T-cell (primary cell): ENCODE data around the gene PLPP4. TPM values are rescaled to one million over a fixed set of nuclear protein-coding genes. Genes with fewer than 3 reads are reported as not detected.

Source experiments
- ATAC-seq, 4 experiments: fragments of 200-7000 bp in 3 of 4; fragments of 150-1000 bp in 1 of 4; cut with Tn5 transposase; replicated peaks in 1 of 4; 1 replicate in 3 of 4; 2 replicates in 1 of 4; pipeline ENCODE4 v1.10.0; 2021; ENCODE audit warnings: moderate library complexity in 3 of 4, mild to moderate bottlenecking in 2 of 4, moderate number of reproducible peaks in 1 of 4
- CTCF ChIA-PET, 2 donors: fragments of 300-600 bp; sonication (Branson Sonifier 250); formaldehyde crosslinking; loops; one replicate each; lab custom pipeline; 2022; ENCODE audit warnings: antibody characterized with exemption in 2 of 2; lab: Charles Lee
- POLR2A ChIA-PET, 2 donors: fragments of 300-600 bp; sonication (Branson Sonifier 250); formaldehyde crosslinking; loops; one replicate each; lab custom pipeline; 2022; ENCODE audit warnings: antibody characterized with exemption in 2 of 2; lab: Charles Lee
- DNase-seq, 35 experiments: peaks; one replicate each; pipeline versions ENCODE4 v3.0.0 to v3.0.0-alpha.2; 2013 to 2023
- H3K27ac ChIP-seq: one replicate; pipeline ENCODE4 v1.5.1; 2013; ENCODE audit warnings: low read length
- H3K27me3 ChIP-seq, 2 experiments: replicated peaks in 1 of 2; 1 replicate in 1 of 2; 2 replicates in 1 of 2; pipeline versions ENCODE4 v1.6.1 to v1.7.0; 2013; ENCODE audit warnings: low read length in 1 of 2, mixed read lengths in 1 of 2; ENCODE audit not compliant: control insufficient read depth in 2 of 2, insufficient read depth in 2 of 2; ENCODE audit errors: extremely low read depth in 1 of 2
- H3K36me3 ChIP-seq, 2 donors: 1 replicate in 1 of 2; 2 replicates in 1 of 2; pipeline versions ENCODE4 v1.6.1 to v1.7.0; 2013; ENCODE audit warnings: low read length in 1 of 2; ENCODE audit not compliant: control insufficient read depth in 2 of 2, insufficient read depth in 1 of 2; ENCODE audit errors: extremely low read depth in 1 of 2
- H3K4me1 ChIP-seq, 2 experiments: 1 replicate in 1 of 2; 2 replicates in 1 of 2; pipeline versions ENCODE4 v1.6.1 to v1.7.0; 2013; ENCODE audit warnings: low read length in 2 of 2, mixed read lengths in 1 of 2; ENCODE audit not compliant: insufficient read depth in 2 of 2, control insufficient read depth in 1 of 2; ENCODE audit errors: extremely low read depth in 1 of 2
- H3K4me3 ChIP-seq, 2 donors: 1 replicate in 1 of 2; 2 replicates in 1 of 2; pipeline versions ENCODE4 v1.5.1 to v1.7.0; 2013; ENCODE audit warnings: mild to moderate bottlenecking in 2 of 2, low read length in 1 of 2, moderate library complexity in 1 of 2; ENCODE audit not compliant: control insufficient read depth in 1 of 2; ENCODE audit errors: extremely low read depth in 1 of 2
- H3K9me3 ChIP-seq: 2 replicates; pipeline ENCODE4 v1.7.0; 2013
- H3K27ac Mint-ChIP-seq, 2 donors: one replicate each; pipeline ENCODE4 v1.8.0; 2020 to 2021; ENCODE audit warnings: mild to moderate bottlenecking in 2 of 2, mixed read lengths in 2 of 2
- H3K27me3 Mint-ChIP-seq, 2 donors: one replicate each; pipeline ENCODE4 v1.8.0; 2021 to 2022; ENCODE audit warnings: mixed read lengths in 2 of 2
- H3K36me3 Mint-ChIP-seq: one replicate; pipeline ENCODE4 v1.8.0; 2021; ENCODE audit warnings: mixed read lengths
- H3K4me1 Mint-ChIP-seq, 3 donors: one replicate each; pipeline ENCODE4 v1.8.0; 2020 to 2022; ENCODE audit warnings: mixed read lengths in 3 of 3, mild to moderate bottlenecking in 1 of 3
- H3K4me3 Mint-ChIP-seq, 3 donors: one replicate each; pipeline ENCODE4 v1.8.0; 2020 to 2022; ENCODE audit warnings: mild to moderate bottlenecking in 3 of 3, mixed read lengths in 3 of 3, moderate library complexity in 3 of 3
- H3K9me3 Mint-ChIP-seq, 3 donors: one replicate each; pipeline ENCODE4 v1.8.0; 2020 to 2022; ENCODE audit warnings: mixed read lengths in 3 of 3
- WGBS: methylation state at CpG from one replicate; pipeline ENCODE4 v1.1.5; 2013; ENCODE audit warnings: missing lambda C conversion rate; ENCODE audit not compliant: insufficient coverage; 5-methylcytosine and 5-hydroxymethylcytosine counted together
- total RNA-seq, 35 experiments: library from RNA in 6 of 35; stranded (reverse) in 6 of 35; fragments of 120-200 nt in 1 of 35; gene quantifications; one replicate each; pipeline versions ENCODE4 v1.2.1 to v1.2.4 and lab custom pipeline; 2013 to 2026

Gene PLPP4
- total RNA-seq, 5 donors from 2014 or later (not counting 1 experiment from before 2014, with no cell fraction given) = not detected

DNA sequence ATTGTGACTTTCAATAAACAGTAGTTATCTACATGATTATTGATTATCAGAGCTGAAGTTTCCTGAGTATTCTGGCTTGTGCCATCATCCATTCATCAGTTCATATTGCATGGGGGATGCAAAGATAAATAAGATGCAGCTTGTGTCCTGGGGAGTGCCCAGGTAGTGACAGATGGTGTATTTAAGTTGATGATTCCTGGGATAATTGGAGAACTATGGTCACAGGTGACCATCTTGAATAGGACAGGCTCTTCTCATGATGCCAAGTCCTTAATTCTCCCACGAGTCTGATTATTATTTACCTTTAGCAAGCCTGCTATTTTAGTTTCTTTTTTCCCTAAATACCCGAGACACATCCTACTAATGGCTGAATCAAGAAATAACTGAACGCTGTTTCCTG is 64.9 kb downstream of the PLPP4 start:
- H3K4me1 ChIP-seq = no peaks in the 10 kb centered on the region
- H3K4me1 Mint-ChIP-seq = no peaks in the 10 kb centered on the region
- no CpG with 5 or more reads among the region's 3 CpGs for WGBS

DNA sequence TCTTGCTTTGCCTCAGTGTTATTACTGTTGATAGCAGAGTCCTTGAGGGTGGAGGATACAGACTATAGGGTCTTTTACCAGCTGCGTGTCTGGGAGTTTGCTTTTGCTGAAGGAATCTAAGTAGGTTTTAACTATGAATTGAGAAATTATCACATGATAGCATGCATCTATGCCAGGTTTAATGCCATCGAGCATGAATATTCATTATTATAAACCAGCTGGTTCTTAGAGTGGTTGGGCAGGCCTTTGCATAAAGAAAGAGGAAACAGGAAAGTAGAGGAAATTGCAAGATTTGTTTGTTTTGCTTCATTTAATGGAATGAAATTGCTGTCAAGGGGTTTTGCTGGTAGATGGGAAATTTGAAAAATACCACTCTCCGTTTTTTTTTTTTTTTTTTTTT is 70.7 kb downstream of the PLPP4 start:
- no peaks in the 10 kb centered on the region for H3K9me3 ChIP-seq
- ATAC-seq (no peak), DNase-seq (no peak)
- H3K27me3 ChIP-seq = peaks cover 0 to 2% of the 10 kb centered on the region in 2 experiments
- H3K36me3 ChIP-seq = no peaks in the 10 kb centered on the region
- H3K4me1 ChIP-seq = no peaks in the 10 kb centered on the region
- no peaks in the 10 kb centered on the region for H3K4me1 Mint-ChIP-seq
- no peaks in the 10 kb centered on the region for H3K36me3 Mint-ChIP-seq
- H3K27ac ChIP-seq = no peak overlapping the region
- POLR2A ChIA-PET = no interaction called here
- H3K27me3 Mint-ChIP-seq = no peaks in the 10 kb centered on the region
- no peak overlapping the region for H3K4me3 ChIP-seq
- no CpG with 5 or more reads among the region's 3 CpGs for WGBS
- CTCF ChIA-PET = no interaction called here
- H3K9me3 Mint-ChIP-seq = no peaks in the 10 kb centered on the region
- H3K27ac Mint-ChIP-seq = no peak overlapping the region
- no peak overlapping the region for H3K4me3 Mint-ChIP-seq

More for the DNA sequence above, 64.9 kb downstream of the PLPP4 start:
- Histone ChIP-seq H3K27ac (no peak overlapping the region), H3K27me3 (peaks cover 2 to 3% of the 10 kb centered on the region in 2 experiments), H3K4me3 (no peak overlapping the region), H3K9me3 (no peaks in the 10 kb centered on the region), H3K36me3 (no peaks in the 10 kb centered on the region)
- H3K27me3 Mint-ChIP-seq = no peaks in the 10 kb centered on the region
- ATAC-seq (no peak), DNase-seq (no peak)
- H3K27ac Mint-ChIP-seq = no peak overlapping the region
- H3K9me3 Mint-ChIP-seq = no peaks in the 10 kb centered on the region
- H3K4me3 Mint-ChIP-seq = no peak overlapping the region
- ChIA-PET CTCF (no interaction called here), POLR2A (no interaction called here)
- no peaks in the 10 kb centered on the region for H3K36me3 Mint-ChIP-seq

GRCh38 chr10:120530699-120531098 is 73.7 kb downstream of the PLPP4 start:
- ATAC-seq (no peak), DNase-seq (no peak)
- Histone ChIP-seq H3K4me3 (no peak overlapping the region), H3K27me3 (no peaks in the 10 kb centered on the region), H3K9me3 (no peaks in the 10 kb centered on the region), H3K27ac (no peak overlapping the region), H3K36me3 (no peaks in the 10 kb centered on the region), H3K4me1 (no peaks in the 10 kb centered on the region)
- no CpG with 5 or more reads among the region's 1 CpG for WGBS
- ChIA-PET POLR2A (no interaction called here), CTCF (no interaction called here)
- Mint-ChIP-seq H3K27ac (no peak overlapping the region), H3K9me3 (peaks cover 0 to 9% (median 9%) of the 10 kb centered on the region in 3 donors), H3K4me1 (no peaks in the 10 kb centered on the region), H3K4me3 (no peak overlapping the region), H3K27me3 (peaks cover 0 to 3% of the 10 kb centered on the region in 2 donors), H3K36me3 (no peaks in the 10 kb centered on the region)

- no peak for ATAC-seq
- CTCF ChIA-PET = no interaction called here
- no peaks in the 10 kb centered on the region for H3K4me1 Mint-ChIP-seq
- peaks cover 0 to 9% (median 9%) of the 10 kb centered on the region in 3 donors for H3K9me3 Mint-ChIP-seq
- no peak overlapping the region for H3K27ac ChIP-seq
- H3K4me1 ChIP-seq = no peaks in the 10 kb centered on the region
- WGBS = no CpG with 5 or more reads among the region's 2 CpGs
- H3K4me3 Mint-ChIP-seq = no peak overlapping the region
- no peaks in the 10 kb centered on the region for H3K36me3 ChIP-seq
- POLR2A ChIA-PET = no interaction called here
- no peak overlapping the region for H3K27ac Mint-ChIP-seq
- H3K27me3 ChIP-seq = no peaks in the 10 kb centered on the region
- H3K4me3 ChIP-seq = no peak overlapping the region
- no peaks in the 10 kb centered on the region for H3K36me3 Mint-ChIP-seq
- H3K27me3 Mint-ChIP-seq = peaks cover 3% of the 10 kb centered on the region in 2 donors
- no peak for DNase-seq
- no peaks in the 10 kb centered on the region for H3K9me3 ChIP-seq
These were observed 81.1 kb downstream of the PLPP4 start for GRCh38 chr10:120538091-120538490.

GRCh38 chr10:120539076-120539475 is 82.0 kb downstream of the PLPP4 start:
- ChIA-PET POLR2A (no interaction called here), CTCF (no interaction called here)
- peaks cover 3% of the 10 kb centered on the region in 2 donors for H3K27me3 Mint-ChIP-seq
- no peak overlapping the region for H3K4me3 ChIP-seq
- H3K4me1 ChIP-seq = no peaks in the 10 kb centered on the region
- no peaks in the 10 kb centered on the region for H3K9me3 ChIP-seq
- WGBS = 43% methylated on average over 2 of the region's 3 CpGs
- no peak for DNase-seq
- no peak overlapping the region for H3K4me3 Mint-ChIP-seq
- no peaks in the 10 kb centered on the region for H3K36me3 ChIP-seq
- H3K27ac Mint-ChIP-seq = no peak overlapping the region
- no peak overlapping the region for H3K27ac ChIP-seq
- peaks cover 0 to 9% (median 9%) of the 10 kb centered on the region in 3 donors for H3K9me3 Mint-ChIP-seq
- no peaks in the 10 kb centered on the region for H3K27me3 ChIP-seq
- no peaks in the 10 kb centered on the region for H3K4me1 Mint-ChIP-seq
- ATAC-seq = no peak
- no peaks in the 10 kb centered on the region for H3K36me3 Mint-ChIP-seq

DNA sequence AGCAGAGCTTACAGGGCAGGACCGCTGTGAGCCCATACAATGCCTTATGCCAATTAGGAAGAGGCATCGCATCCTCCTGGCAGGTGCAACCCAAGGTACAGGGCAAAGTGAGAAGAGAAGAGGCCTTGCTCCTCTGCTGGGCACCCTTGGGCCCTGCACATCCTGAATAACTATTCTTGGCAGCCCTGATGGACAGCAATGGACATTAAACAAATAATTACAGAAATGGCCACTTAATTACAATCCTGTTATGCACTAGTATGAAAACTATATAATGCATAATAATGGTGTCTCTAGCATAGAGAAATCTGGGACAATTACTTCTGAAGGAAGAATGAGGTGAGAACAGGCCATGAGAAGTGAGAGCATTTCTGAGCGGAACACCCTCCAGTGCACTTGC is 83.5 kb downstream of the PLPP4 start:
- Mint-ChIP-seq H3K27me3 (peaks cover 0 to 3% of the 10 kb centered on the region in 2 donors), H3K9me3 (no peaks in the 10 kb centered on the region), H3K27ac (no peak overlapping the region), H3K4me1 (no peaks in the 10 kb centered on the region), H3K36me3 (no peaks in the 10 kb centered on the region), H3K4me3 (no peak overlapping the region)
- ATAC-seq = no peak
- no peaks in the 10 kb centered on the region for H3K36me3 ChIP-seq
- H3K4me3 ChIP-seq = no peak overlapping the region
- no peak for DNase-seq
- H3K27me3 ChIP-seq = no peaks in the 10 kb centered on the region
- no peaks in the 10 kb centered on the region for H3K4me1 ChIP-seq
- POLR2A ChIA-PET = no interaction called here
- CTCF ChIA-PET = no interaction called here
- H3K9me3 ChIP-seq = no peaks in the 10 kb centered on the region
- WGBS = 83% methylated on average over 1 of the region's 3 CpGs
- no peak overlapping the region for H3K27ac ChIP-seq

DNA sequence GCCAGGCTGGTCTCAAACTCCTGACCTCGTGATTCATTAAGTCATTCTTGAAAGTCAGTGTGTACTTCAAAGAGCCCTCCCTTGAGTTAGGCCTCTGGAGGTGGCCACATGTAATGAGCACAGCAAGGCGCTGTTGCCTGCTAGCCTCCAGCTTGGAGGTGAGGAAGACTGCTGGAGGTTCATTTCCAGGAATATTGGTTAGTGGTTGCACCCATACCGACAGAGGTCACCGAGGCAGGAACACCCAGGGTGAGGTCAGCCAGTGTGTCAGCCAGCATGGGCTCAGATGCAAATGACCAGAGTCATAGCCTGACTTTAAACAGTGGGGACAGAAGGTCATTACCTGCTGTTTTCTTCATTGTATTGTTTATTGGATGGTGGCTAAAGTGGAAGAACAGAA is 85.0 kb downstream of the PLPP4 start:
- Histone ChIP-seq H3K36me3 (no peaks in the 10 kb centered on the region), H3K27ac (no peak overlapping the region), H3K9me3 (no peaks in the 10 kb centered on the region), H3K27me3 (no peaks in the 10 kb centered on the region), H3K4me1 (no peaks in the 10 kb centered on the region), H3K4me3 (no peak overlapping the region)
- H3K4me3 Mint-ChIP-seq = no peak overlapping the region
- H3K9me3 Mint-ChIP-seq = peaks cover 0 to 4% (median 0%) of the 10 kb centered on the region in 3 donors
- DNase-seq (no peak), ATAC-seq (no peak)
- 91% methylated on average over 3 of the region's 4 CpGs for WGBS
- no peaks in the 10 kb centered on the region for H3K36me3 Mint-ChIP-seq
- no peak overlapping the region for H3K27ac Mint-ChIP-seq
- H3K4me1 Mint-ChIP-seq = no peaks in the 10 kb centered on the region
- peaks cover 0 to 3% of the 10 kb centered on the region in 2 donors for H3K27me3 Mint-ChIP-seq
- POLR2A ChIA-PET = no interaction called here
- CTCF ChIA-PET = no interaction called here
